GM23338 (cell line): Measurements from ENCODE around the gene BANF1. TPM values are rescaled to one million over a fixed set of nuclear protein-coding genes. Genes with fewer than 3 reads are reported as not detected.

Source experiments
- ATAC-seq: fragments of 200-7000 bp; cut with Tn5 transposase; 3 replicates; pipeline ENCODE4 v1.9.1; 2020
- DNase-seq: peaks from one replicate; pipeline ENCODE4 v3.0.0-alpha.2; 2015; ENCODE audit warnings: low spot score
- H2AFZ ChIP-seq: fragments of 200-600 bp; sonication (generic); 2 replicates; pipeline ENCODE4 v1.8.0; 2016; ENCODE audit warnings: antibody characterized with exemption, mild to moderate bottlenecking, moderate library complexity
- H3F3A ChIP-seq: fragments of 200-600 bp; sonication (generic); replicated peaks from 2 replicates; pipeline ENCODE4 v1.8.0; 2017; ENCODE audit warnings: antibody characterized with exemption, mixed run types, low read depth
- H3K27ac ChIP-seq: fragments of 200-600 bp; sonication (generic); 2 replicates; pipeline ENCODE4 v1.6.1; 2016; ENCODE audit warnings: low read depth
- H3K27me3 ChIP-seq: fragments of 200-600 bp; sonication (generic); 2 replicates; pipeline ENCODE4 v1.8.0; 2016; ENCODE audit warnings: mild to moderate bottlenecking, mixed run types, moderate library complexity; ENCODE audit not compliant: insufficient read depth
- H3K36me3 ChIP-seq: fragments of 200-600 bp; sonication (generic); 2 replicates; pipeline ENCODE4 v1.8.0; 2016; ENCODE audit warnings: mild to moderate bottlenecking; ENCODE audit not compliant: insufficient read depth
- H3K4me1 ChIP-seq: fragments of 200-600 bp; sonication (generic); 2 replicates; pipeline ENCODE4 v1.8.0; 2016; ENCODE audit warnings: mild to moderate bottlenecking, moderate library complexity; ENCODE audit not compliant: insufficient read depth
- H3K4me2 ChIP-seq: fragments of 200-600 bp; sonication (generic); 2 replicates; pipeline ENCODE4 v1.7.1; 2017; ENCODE audit warnings: mixed run types
- H3K4me3 ChIP-seq: fragments of 200-600 bp; sonication (generic); 2 replicates; pipeline ENCODE4 v1.6.1; 2016; ENCODE audit warnings: mixed run types
- H3K79me2 ChIP-seq: fragments of 200-600 bp; sonication (generic); replicated peaks from 2 replicates; pipeline ENCODE4 v1.8.0; 2017; ENCODE audit warnings: mild to moderate bottlenecking; ENCODE audit not compliant: insufficient read depth
- H3K9me2 ChIP-seq: fragments of 200-600 bp; sonication (generic); 2 replicates; pipeline ENCODE4 v1.8.0; 2017; ENCODE audit not compliant: insufficient read depth
- H4K20me1 ChIP-seq: fragments of 200-600 bp; sonication (generic); replicated peaks from 2 replicates; pipeline ENCODE4 v1.8.0; 2017; ENCODE audit warnings: mild to moderate bottlenecking; ENCODE audit not compliant: insufficient read depth
- H3K27ac Mint-ChIP-seq: 2 replicates; pipeline ENCODE4 v1.8.0; 2020; ENCODE audit warnings: inconsistent platforms, mild to moderate bottlenecking, moderate library complexity, mixed read lengths
- H3K27me3 Mint-ChIP-seq: 3 replicates; pipeline ENCODE4 v1.8.0; 2022; ENCODE audit warnings: low read depth, mild to moderate bottlenecking, moderate library complexity, mixed read lengths, inconsistent platforms; ENCODE audit not compliant: insufficient read depth, poor library complexity
- H3K36me3 Mint-ChIP-seq: 3 replicates; pipeline ENCODE4 v1.8.0; 2021; ENCODE audit warnings: low read depth, mild to moderate bottlenecking, inconsistent platforms, moderate library complexity, mixed read lengths
- H3K4me1 Mint-ChIP-seq: 3 replicates; pipeline ENCODE4 v1.8.0; 2020; ENCODE audit warnings: mild to moderate bottlenecking, inconsistent platforms, mixed read lengths
- H3K4me3 Mint-ChIP-seq: 3 replicates; pipeline ENCODE4 v1.8.0; 2021; ENCODE audit warnings: moderate library complexity, mild to moderate bottlenecking, inconsistent platforms, mixed read lengths
- H3K9me3 Mint-ChIP-seq: 3 replicates; pipeline ENCODE4 v1.8.0; 2020; ENCODE audit warnings: moderate library complexity, mild to moderate bottlenecking, inconsistent platforms, mixed read lengths
- CREB1 ChIP-seq: fragments of 250-450 bp; sonication (Bioruptor Pico); IDR thresholded peaks from 2 replicates; pipeline ENCODE4 v1.5.0; 2020; ENCODE audit warnings: low read depth, mild to moderate bottlenecking, moderate library complexity
- EZH2 ChIP-seq: fragments of 200-600 bp; sonication (generic); IDR thresholded peaks from one replicate; pipeline ENCODE4 v1.8.0; 2017; ENCODE audit warnings: antibody characterized with exemption, mild to moderate bottlenecking, low read depth; ENCODE audit not compliant: unreplicated experiment
- EZH2phosphoT487 ChIP-seq: fragments of 200-600 bp; sonication (generic); IDR thresholded peaks from one replicate; pipeline ENCODE4 v1.8.1; 2018; ENCODE audit warnings: antibody characterized with exemption; ENCODE audit not compliant: unreplicated experiment
- JUNB ChIP-seq: IDR thresholded peaks from one replicate; pipeline ENCODE4 v1.6.1; 2016; ENCODE audit warnings: antibody characterized with exemption; ENCODE audit not compliant: unreplicated experiment
- NANOG ChIP-seq: IDR thresholded peaks from 2 replicates; pipeline ENCODE4 v1.6.1; 2016; ENCODE audit warnings: antibody characterized with exemption, borderline replicate concordance
- STAT1 ChIP-seq: IDR thresholded peaks from one replicate; pipeline ENCODE4 v1.6.1; 2016; ENCODE audit warnings: antibody characterized with exemption; ENCODE audit not compliant: unreplicated experiment
- ZNF114 ChIP-seq: fragments of 250-450 bp; sonication (Bioruptor Pico); IDR thresholded peaks from 2 replicates; pipeline ENCODE4 v1.5.0; 2020; ENCODE audit warnings: mild to moderate bottlenecking, moderate library complexity
- ZNF331 ChIP-seq: fragments of 250-450 bp; sonication (Bioruptor Pico); IDR thresholded peaks from 2 replicates; pipeline ENCODE4 v1.5.0; 2020; ENCODE audit warnings: low read depth, mild to moderate bottlenecking, moderate library complexity
- polyA plus RNA-seq: library from polyadenylated mRNA; unstranded; fragments of >200 nt; fragmentation: Nextera tagmentation; extraction: Ambion mirVana; gene quantifications from 2 replicates; pipeline ENCODE4 v1.2.1, GENCODE V29; 2016
- total RNA-seq: library from RNA; depleted of rRNA; stranded (reverse); fragments of >200 nt; shearing (Covaris generic); gene quantifications from 2 replicates; pipeline ENCODE4 v1.2.3, GENCODE V29; 2014
- TF ChIP-seq, protein P1 (sequence below): IDR thresholded peaks from 2 replicates; pipeline ENCODE4 v1.6.1; 2016; ENCODE audit warnings: antibody characterized with exemption
- TF ChIP-seq, protein P2 (sequence below): fragments of 250-450 bp; sonication (Bioruptor Pico); IDR thresholded peaks from 2 replicates; pipeline ENCODE4 v1.5.0; 2020; ENCODE audit warnings: mild to moderate bottlenecking, moderate library complexity
- TF ChIP-seq, protein P3 (sequence below): IDR thresholded peaks from one replicate; pipeline ENCODE4 v1.6.1; 2018; ENCODE audit warnings: antibody characterized with exemption; ENCODE audit not compliant: unreplicated experiment

BANF1 gene
- total and polyA plus RNA-seq, 2 experiments from 2014 or later: 58.2 to 765 TPM

DNA sequence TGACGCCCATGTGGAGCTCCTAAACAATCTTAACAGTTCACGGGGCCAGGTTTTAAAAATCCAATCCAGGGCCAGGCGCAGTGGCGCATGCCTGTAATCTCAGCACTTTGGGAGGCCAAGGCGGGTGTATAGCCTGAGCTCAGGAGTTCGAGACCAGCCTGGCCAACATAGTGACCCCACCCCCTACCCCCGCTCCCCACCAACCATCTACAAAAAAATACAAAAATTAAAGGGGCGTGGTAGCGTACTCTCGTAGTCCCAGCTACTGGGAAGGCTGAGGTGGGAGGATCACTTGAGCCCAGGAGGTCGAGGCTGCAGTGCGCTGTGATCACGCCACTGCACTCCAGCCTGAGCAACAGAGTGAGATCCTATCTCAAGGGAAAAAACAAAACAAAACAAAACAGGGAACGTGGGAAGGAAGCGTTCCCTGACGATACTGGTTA, 41.5 kb upstream of the BANF1 start:
- H4K20me1 ChIP-seq: peaks cover 13% of the 10 kb centered on the region
- peak; percentile 12 for ATAC-seq
- Mint-ChIP-seq H3K9me3 (peaks cover 2% of the 10 kb centered on the region; the same call in 1 of the 3 replicates), H3K36me3 (peaks cover 21% of the 10 kb centered on the region), H3K27me3 (peaks cover 16% of the 10 kb centered on the region), H3K4me3 (peak overlapping the region; percentile 96), H3K27ac (peak overlapping the region; percentile 97), H3K4me1 (peaks cover 17% of the 10 kb centered on the region)
- H3F3A ChIP-seq: 0 out of 2 replicates have a peak, but pooled peaks cover 3% of the 10 kb centered on the region
- H3K79me2 ChIP-seq: peaks cover 26% of the 10 kb centered on the region
- no peak for DNase-seq
- H3K36me3 ChIP-seq: no peaks in the 10 kb centered on the region
- H3K27me3 ChIP-seq: no peaks in the 10 kb centered on the region
- peak overlapping the region; percentile 85 for H3K4me3 ChIP-seq
- TF ChIP-seq ZNF331 (CRISPR knock-in tag) (no peak), EZH2 (no peak), JUNB (no peak), NANOG (no peak), ZNF114 (no peak), STAT1 (no peak), EZH2phosphoT487 (no peak), CREB1 (CRISPR knock-in tag) (no peak)
- TF ChIP-seq, protein P1, sequence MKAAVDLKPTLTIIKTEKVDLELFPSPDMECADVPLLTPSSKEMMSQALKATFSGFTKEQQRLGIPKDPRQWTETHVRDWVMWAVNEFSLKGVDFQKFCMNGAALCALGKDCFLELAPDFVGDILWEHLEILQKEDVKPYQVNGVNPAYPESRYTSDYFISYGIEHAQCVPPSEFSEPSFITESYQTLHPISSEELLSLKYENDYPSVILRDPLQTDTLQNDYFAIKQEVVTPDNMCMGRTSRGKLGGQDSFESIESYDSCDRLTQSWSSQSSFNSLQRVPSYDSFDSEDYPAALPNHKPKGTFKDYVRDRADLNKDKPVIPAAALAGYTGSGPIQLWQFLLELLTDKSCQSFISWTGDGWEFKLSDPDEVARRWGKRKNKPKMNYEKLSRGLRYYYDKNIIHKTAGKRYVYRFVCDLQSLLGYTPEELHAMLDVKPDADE: no peak
- TF ChIP-seq, protein P2, sequence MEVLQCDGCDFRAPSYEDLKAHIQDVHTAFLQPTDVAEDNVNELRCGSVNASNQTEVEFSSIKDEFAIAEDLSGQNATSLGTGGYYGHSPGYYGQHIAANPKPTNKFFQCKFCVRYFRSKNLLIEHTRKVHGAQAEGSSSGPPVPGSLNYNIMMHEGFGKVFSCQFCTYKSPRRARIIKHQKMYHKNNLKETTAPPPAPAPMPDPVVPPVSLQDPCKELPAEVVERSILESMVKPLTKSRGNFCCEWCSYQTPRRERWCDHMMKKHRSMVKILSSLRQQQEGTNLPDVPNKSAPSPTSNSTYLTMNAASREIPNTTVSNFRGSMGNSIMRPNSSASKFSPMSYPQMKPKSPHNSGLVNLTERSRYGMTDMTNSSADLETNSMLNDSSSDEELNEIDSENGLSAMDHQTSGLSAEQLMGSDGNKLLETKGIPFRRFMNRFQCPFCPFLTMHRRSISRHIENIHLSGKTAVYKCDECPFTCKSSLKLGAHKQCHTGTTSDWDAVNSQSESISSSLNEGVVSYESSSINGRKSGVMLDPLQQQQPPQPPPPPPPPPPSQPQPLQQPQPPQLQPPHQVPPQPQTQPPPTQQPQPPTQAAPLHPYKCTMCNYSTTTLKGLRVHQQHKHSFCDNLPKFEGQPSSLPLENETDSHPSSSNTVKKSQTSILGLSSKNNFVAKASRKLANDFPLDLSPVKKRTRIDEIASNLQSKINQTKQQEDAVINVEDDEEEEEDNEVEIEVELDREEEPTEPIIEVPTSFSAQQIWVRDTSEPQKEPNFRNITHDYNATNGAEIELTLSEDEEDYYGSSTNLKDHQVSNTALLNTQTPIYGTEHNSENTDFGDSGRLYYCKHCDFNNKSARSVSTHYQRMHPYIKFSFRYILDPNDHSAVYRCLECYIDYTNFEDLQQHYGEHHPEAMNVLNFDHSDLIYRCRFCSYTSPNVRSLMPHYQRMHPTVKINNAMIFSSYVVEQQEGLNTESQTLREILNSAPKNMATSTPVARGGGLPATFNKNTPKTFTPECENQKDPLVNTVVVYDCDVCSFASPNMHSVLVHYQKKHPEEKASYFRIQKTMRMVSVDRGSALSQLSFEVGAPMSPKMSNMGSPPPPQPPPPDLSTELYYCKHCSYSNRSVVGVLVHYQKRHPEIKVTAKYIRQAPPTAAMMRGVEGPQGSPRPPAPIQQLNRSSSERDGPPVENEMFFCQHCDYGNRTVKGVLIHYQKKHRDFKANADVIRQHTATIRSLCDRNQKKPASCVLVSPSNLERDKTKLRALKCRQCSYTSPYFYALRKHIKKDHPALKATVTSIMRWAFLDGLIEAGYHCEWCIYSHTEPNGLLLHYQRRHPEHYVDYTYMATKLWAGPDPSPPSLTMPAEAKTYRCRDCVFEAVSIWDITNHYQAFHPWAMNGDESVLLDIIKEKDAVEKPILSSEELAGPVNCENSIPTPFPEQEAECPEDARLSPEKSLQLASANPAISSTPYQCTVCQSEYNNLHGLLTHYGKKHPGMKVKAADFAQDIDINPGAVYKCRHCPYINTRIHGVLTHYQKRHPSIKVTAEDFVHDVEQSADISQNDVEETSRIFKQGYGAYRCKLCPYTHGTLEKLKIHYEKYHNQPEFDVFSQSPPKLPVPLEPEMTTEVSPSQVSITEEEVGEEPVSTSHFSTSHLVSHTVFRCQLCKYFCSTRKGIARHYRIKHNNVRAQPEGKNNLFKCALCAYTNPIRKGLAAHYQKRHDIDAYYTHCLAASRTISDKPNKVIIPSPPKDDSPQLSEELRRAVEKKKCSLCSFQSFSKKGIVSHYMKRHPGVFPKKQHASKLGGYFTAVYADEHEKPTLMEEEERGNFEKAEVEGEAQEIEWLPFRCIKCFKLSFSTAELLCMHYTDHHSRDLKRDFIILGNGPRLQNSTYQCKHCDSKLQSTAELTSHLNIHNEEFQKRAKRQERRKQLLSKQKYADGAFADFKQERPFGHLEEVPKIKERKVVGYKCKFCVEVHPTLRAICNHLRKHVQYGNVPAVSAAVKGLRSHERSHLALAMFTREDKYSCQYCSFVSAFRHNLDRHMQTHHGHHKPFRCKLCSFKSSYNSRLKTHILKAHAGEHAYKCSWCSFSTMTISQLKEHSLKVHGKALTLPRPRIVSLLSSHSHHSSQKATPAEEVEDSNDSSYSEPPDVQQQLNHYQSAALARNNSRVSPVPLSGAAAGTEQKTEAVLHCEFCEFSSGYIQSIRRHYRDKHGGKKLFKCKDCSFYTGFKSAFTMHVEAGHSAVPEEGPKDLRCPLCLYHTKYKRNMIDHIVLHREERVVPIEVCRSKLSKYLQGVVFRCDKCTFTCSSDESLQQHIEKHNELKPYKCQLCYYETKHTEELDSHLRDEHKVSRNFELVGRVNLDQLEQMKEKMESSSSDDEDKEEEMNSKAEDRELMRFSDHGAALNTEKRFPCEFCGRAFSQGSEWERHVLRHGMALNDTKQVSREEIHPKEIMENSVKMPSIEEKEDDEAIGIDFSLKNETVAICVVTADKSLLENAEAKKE: no peak
- TF ChIP-seq, protein P3, sequence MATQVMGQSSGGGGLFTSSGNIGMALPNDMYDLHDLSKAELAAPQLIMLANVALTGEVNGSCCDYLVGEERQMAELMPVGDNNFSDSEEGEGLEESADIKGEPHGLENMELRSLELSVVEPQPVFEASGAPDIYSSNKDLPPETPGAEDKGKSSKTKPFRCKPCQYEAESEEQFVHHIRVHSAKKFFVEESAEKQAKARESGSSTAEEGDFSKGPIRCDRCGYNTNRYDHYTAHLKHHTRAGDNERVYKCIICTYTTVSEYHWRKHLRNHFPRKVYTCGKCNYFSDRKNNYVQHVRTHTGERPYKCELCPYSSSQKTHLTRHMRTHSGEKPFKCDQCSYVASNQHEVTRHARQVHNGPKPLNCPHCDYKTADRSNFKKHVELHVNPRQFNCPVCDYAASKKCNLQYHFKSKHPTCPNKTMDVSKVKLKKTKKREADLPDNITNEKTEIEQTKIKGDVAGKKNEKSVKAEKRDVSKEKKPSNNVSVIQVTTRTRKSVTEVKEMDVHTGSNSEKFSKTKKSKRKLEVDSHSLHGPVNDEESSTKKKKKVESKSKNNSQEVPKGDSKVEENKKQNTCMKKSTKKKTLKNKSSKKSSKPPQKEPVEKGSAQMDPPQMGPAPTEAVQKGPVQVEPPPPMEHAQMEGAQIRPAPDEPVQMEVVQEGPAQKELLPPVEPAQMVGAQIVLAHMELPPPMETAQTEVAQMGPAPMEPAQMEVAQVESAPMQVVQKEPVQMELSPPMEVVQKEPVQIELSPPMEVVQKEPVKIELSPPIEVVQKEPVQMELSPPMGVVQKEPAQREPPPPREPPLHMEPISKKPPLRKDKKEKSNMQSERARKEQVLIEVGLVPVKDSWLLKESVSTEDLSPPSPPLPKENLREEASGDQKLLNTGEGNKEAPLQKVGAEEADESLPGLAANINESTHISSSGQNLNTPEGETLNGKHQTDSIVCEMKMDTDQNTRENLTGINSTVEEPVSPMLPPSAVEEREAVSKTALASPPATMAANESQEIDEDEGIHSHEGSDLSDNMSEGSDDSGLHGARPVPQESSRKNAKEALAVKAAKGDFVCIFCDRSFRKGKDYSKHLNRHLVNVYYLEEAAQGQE: no peak
- peak overlapping the region; percentile 81 for H3K4me2 ChIP-seq
- no peaks in the 10 kb centered on the region for H3K9me2 ChIP-seq
- peak overlapping the region; percentile 75; the same call in 1 of the 2 replicates for H2AFZ ChIP-seq
- peaks cover 8% of the 10 kb centered on the region for H3K4me1 ChIP-seq
- peak overlapping the region; percentile 88 for H3K27ac ChIP-seq
